Keratinocyte (primary cell): ENCODE data around the gene MYDGF. TPM values are rescaled to one million over a fixed set of nuclear protein-coding genes. Genes with fewer than 3 reads are reported as not detected.

Experiments
- DNase-seq: peaks from one replicate; pipeline ENCODE4 v3.0.0-alpha.2; 2011; ENCODE audit warnings: low read depth, missing footprints, low spot score
- FAIRE-seq: peaks from 2 replicates; lab custom pipeline; 2011; peaks lifted over from hg19 to GRCh38; lab: Jason Lieb, UNC
- H2AFZ ChIP-seq: 2 replicates; pipeline ENCODE4 v1.6.0; 2012; ENCODE audit warnings: low read length, control low read depth, inconsistent platforms; ENCODE audit not compliant: control insufficient read depth
- H3K27ac ChIP-seq: 2 replicates; pipeline ENCODE4 v1.5.1; 2011; ENCODE audit warnings: low read length; ENCODE audit not compliant: control insufficient read depth, insufficient read depth
- H3K27me3 ChIP-seq: 3 replicates; pipeline ENCODE4 v1.6.0; 2011; ENCODE audit warnings: low read length; ENCODE audit not compliant: control insufficient read depth, insufficient read depth; ENCODE audit errors: extremely low read depth
- H3K36me3 ChIP-seq, 2 experiments: 2 replicates in 1 of 2; 3 replicates in 1 of 2; pipeline ENCODE4 v1.5.1; 2011; ENCODE audit warnings: low read length in 2 of 2, mild to moderate bottlenecking in 1 of 2; ENCODE audit not compliant: control insufficient read depth in 2 of 2, insufficient read depth in 2 of 2; ENCODE audit errors: extremely low read depth in 1 of 2
- H3K4me1 ChIP-seq: 3 replicates; pipeline ENCODE4 v1.5.1; 2011; ENCODE audit warnings: low read length; ENCODE audit not compliant: control insufficient read depth, insufficient read depth; ENCODE audit errors: extremely low read depth
- H3K4me2 ChIP-seq: 3 replicates; pipeline ENCODE4 v1.6.0; 2011; ENCODE audit warnings: low read depth, low read length; ENCODE audit not compliant: control insufficient read depth, insufficient read depth; ENCODE audit errors: extremely low read depth
- H3K4me3 ChIP-seq, 3 experiments: fragments of 200-600 bp in 1 of 3; sonication (generic) in 1 of 3; 2 replicates in 2 of 3; 3 replicates in 1 of 3; pipeline ENCODE4 v1.5.1; 2011 to 2016; ENCODE audit warnings: low read length in 3 of 3, mild to moderate bottlenecking in 3 of 3, control low read depth in 2 of 3, inconsistent platforms in 1 of 3, low read depth in 1 of 3, mixed read lengths in 1 of 3, mixed run types in 1 of 3, moderate library complexity in 1 of 3; ENCODE audit not compliant: control insufficient read depth in 2 of 3, insufficient read depth in 2 of 3; ENCODE audit errors: extremely low read depth in 1 of 3
- H3K79me2 ChIP-seq: 2 replicates; pipeline ENCODE4 v1.6.0; 2012; ENCODE audit warnings: low read length; ENCODE audit not compliant: control insufficient read depth, insufficient read depth
- H3K9ac ChIP-seq: 3 replicates; pipeline ENCODE4 v1.6.0; 2011; ENCODE audit warnings: low read length; ENCODE audit not compliant: control insufficient read depth, insufficient read depth; ENCODE audit errors: extremely low read depth
- H3K9me1 ChIP-seq: 3 replicates; pipeline ENCODE4 v1.6.0; 2011; ENCODE audit warnings: low read length; ENCODE audit not compliant: control insufficient read depth, insufficient read depth; ENCODE audit errors: extremely low read depth
- H3K9me3 ChIP-seq: 2 replicates; pipeline ENCODE4 v1.5.1; 2012; ENCODE audit warnings: low read depth, low read length; ENCODE audit not compliant: control insufficient read depth
- H4K20me1 ChIP-seq: 3 replicates; pipeline ENCODE4 v1.6.0; 2011; ENCODE audit warnings: low read length; ENCODE audit not compliant: control insufficient read depth, insufficient read depth; ENCODE audit errors: extremely low read depth
- EZH2 ChIP-seq: IDR thresholded peaks from one replicate; pipeline ENCODE4 v1.6.1; 2012; ENCODE audit warnings: inconsistent platforms, mild to moderate bottlenecking, low read length, moderate library complexity
- dilution Hi-C: fragments of 300-500 bp; cut with MboI; formaldehyde crosslinking; loops from one replicate; pipeline ENCODE4 v1.7.0; 2020; ENCODE audit warnings: low sequenced_read_pairs; ENCODE audit not compliant: extremely low pct_ligation_motif_present
- polyA plus RNA-seq, 5 experiments: library from polyadenylated mRNA; depleted of rRNA in 3 of 5; stranded (reverse) in 3 of 5; stranded (forward) in 1 of 5; unstranded in 1 of 5; fragments of >200 nt; gene quantifications; 1 replicate in 1 of 5; 2 replicates in 3 of 5; 3 replicates in 1 of 5; pipeline versions ENCODE4 v1.2.1 to v1.2.3, GENCODE V29; 2011 to 2012; ENCODE audit warnings: missing spikeins in 2 of 5, low read depth in 1 of 5, low replicate concordance in 1 of 5
- TF ChIP-seq, protein P1 (sequence below), 3 experiments: IDR thresholded peaks in 1 of 3; conservative IDR thresholded peaks in 1 of 3; optimal IDR thresholded peaks in 1 of 3; 2 replicates in 2 of 3; 3 replicates in 1 of 3; pipeline versions ENCODE3 to v1.5.1; 2011; ENCODE audit warnings: low read length in 3 of 3, mild to moderate bottlenecking in 3 of 3, moderate library complexity in 2 of 3, control low read depth in 1 of 3, inconsistent platforms in 1 of 3; ENCODE audit not compliant: insufficient read depth in 2 of 3; ENCODE audit errors: extremely low read depth in 1 of 3

MYDGF gene
- polyA plus RNA-seq, 1 donor (not counting 4 experiments of a cell fraction or from before 2014, with no cell fraction given) = 85.9 TPM

DNA sequence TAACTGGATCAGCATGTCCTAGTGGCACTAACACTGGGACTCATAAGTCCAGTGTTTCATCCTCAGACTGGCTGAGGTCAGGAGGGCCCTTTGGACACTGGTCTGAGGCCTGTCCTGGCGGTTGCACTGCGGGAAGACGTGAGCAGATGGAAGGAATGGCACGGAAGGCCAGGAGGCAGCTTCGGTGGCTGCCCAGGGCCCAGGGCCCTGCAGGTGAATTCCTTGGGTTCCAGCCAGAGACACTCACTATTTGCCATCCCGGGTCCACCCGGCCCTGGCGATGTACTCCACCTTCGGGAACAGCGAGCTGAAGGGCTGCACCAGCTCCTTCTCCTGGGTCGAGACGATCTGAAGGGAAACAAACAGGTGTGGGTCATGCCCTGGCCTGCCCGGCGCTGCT is 27.2 kb upstream of the MYDGF start:
- Histone ChIP-seq H3K9me1 (no peaks in the 10 kb centered on the region), H3K4me1 (peaks cover 74% of the 10 kb centered on the region), H3K4me3 (no peak overlapping the region), H3K27me3 (no peaks in the 10 kb centered on the region), H2AFZ (no peak overlapping the region), H3K36me3 (peaks cover 38 to 63% of the 10 kb centered on the region in 2 experiments), H3K4me2 (no peak overlapping the region), H3K9me3 (no peaks in the 10 kb centered on the region), H3K27ac (peak overlapping the region; percentile 85), H3K79me2 (peaks cover 8% of the 10 kb centered on the region), H4K20me1 (no peaks in the 10 kb centered on the region), H3K9ac (peak overlapping the region; percentile 5)
- DNase-seq (no peak), FAIRE-seq (peak; percentile 34)
- TF ChIP-seq, protein P1, sequence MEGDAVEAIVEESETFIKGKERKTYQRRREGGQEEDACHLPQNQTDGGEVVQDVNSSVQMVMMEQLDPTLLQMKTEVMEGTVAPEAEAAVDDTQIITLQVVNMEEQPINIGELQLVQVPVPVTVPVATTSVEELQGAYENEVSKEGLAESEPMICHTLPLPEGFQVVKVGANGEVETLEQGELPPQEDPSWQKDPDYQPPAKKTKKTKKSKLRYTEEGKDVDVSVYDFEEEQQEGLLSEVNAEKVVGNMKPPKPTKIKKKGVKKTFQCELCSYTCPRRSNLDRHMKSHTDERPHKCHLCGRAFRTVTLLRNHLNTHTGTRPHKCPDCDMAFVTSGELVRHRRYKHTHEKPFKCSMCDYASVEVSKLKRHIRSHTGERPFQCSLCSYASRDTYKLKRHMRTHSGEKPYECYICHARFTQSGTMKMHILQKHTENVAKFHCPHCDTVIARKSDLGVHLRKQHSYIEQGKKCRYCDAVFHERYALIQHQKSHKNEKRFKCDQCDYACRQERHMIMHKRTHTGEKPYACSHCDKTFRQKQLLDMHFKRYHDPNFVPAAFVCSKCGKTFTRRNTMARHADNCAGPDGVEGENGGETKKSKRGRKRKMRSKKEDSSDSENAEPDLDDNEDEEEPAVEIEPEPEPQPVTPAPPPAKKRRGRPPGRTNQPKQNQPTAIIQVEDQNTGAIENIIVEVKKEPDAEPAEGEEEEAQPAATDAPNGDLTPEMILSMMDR (optimal IDR thresholded peaks at IDR 0.05 in 1 of 3, IDR thresholded peaks at IDR 0.05 in 1 of 3, conservative IDR thresholded peaks at IDR 0.05 in 1 of 3; ENCODE audit: extremely low read depth in 1 of 3, insufficient read depth in 2 of 3, low read length in 3 of 3) = no peak
- TF ChIP-seq EZH2 = no peak
- dilution Hi-C loops = no loop called here

DNA sequence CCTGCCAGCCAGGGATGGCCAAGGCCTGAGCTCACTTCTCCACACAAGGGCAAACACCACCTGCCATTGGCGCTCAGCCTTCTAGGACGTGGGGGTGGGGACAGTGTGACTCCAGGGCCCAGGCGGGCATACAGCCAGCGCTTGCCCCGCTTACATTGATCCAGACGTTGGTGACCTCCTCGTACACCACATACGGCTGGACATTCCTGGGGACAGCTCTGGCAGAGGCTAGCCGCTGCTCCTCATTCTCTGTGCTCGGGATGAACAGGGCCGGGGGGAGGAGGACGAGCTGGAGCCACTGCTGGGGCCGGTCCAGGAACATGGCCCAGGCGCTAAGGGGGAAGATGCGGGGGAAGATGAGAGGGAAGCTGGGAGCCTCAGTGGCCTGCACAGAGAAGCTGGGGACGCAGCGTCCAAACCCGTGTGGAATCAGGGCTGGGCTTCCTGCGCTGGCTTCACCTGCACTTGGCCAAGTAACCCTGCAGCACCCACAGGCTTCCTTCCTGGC is 25.1 kb upstream of the MYDGF start:
- no peak for DNase-seq
- no peak overlapping the region for H3K4me2 ChIP-seq
- no peaks in the 10 kb centered on the region for H3K9me1 ChIP-seq
- no peak overlapping the region for H2AFZ ChIP-seq
- no peak overlapping the region for H3K4me3 ChIP-seq
- FAIRE-seq = no peak
- H4K20me1 ChIP-seq = no peaks in the 10 kb centered on the region
- no peaks in the 10 kb centered on the region for H3K27me3 ChIP-seq
- H3K9ac ChIP-seq = peak overlapping the region; percentile 39
- dilution Hi-C loops = no loop called here
- H3K4me1 ChIP-seq = peaks cover 58% of the 10 kb centered on the region
- peaks cover 10% of the 10 kb centered on the region for H3K79me2 ChIP-seq
- peaks cover 39 to 57% of the 10 kb centered on the region in 2 experiments for H3K36me3 ChIP-seq
- no peaks in the 10 kb centered on the region for H3K9me3 ChIP-seq
- TF ChIP-seq, protein P1 (optimal IDR thresholded peaks at IDR 0.05 in 1 of 3, IDR thresholded peaks at IDR 0.05 in 1 of 3, conservative IDR thresholded peaks at IDR 0.05 in 1 of 3; ENCODE audit: extremely low read depth in 1 of 3, insufficient read depth in 2 of 3, low read length in 3 of 3) = no peak
- no peak for TF ChIP-seq EZH2
- H3K27ac ChIP-seq = peak overlapping the region; percentile 85
